Stimulated activated CD4-positive, alpha-beta T cell treated with anti-CD3 and anti-CD28 coated beads, Interleukin-4, amount 100 ng/mL, for 48 hours (primary cell): ENCODE results near the gene PROS1.
"Not testable (repeated sequence)": the region's sequence is repeated elsewhere in the genome, so short reads cannot be mapped to it uniquely, and the experiment has no call there.

Experiments
- DNase-seq, 2 donors: peaks; one replicate each; pipeline ENCODE4 v3.0.0-alpha.2; 2020; ENCODE audit warnings: low read depth in 2 of 2

Gene PROS1

DNA sequence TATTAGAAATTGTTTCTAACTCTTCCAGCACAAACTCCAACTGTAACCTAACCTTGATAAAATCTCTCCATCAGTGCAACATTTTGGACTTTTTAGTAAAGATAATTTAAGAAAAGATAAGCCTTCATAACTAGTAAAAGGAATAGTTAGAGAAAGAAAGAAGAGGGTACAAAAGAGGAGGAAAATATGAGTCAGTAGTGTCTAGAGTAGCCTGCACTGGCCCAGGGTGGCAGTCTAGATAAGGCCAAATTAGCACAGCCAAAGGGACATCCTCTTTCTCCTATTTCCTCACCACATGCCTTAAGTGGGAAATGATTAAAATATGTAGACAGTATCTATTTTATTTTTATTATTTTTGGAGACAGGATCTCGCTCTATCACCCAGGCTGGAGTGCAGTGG is 3.7 kb downstream of the PROS1 start:
- no peak for DNase-seq

DNA sequence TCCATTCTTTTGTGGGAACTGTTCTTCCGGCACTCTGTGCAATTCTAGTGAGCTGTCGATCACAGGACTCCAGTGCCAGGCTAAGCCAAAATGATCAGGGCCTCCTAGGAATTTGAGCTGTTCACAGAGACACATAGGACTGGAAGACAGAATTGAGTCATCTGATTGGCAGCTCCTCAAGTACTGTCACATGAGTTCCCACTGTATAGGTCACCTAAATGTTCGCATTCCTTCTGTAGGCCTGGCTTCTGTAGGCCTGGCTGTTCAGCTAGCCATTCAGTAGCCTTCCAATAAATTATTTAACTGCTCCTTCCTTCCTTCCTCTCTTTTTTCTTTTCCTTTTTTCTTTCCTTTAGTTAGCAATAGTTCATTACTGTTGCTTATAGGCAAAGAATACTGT is 4.3 kb downstream of the PROS1 start:
- no peak for DNase-seq

DNA sequence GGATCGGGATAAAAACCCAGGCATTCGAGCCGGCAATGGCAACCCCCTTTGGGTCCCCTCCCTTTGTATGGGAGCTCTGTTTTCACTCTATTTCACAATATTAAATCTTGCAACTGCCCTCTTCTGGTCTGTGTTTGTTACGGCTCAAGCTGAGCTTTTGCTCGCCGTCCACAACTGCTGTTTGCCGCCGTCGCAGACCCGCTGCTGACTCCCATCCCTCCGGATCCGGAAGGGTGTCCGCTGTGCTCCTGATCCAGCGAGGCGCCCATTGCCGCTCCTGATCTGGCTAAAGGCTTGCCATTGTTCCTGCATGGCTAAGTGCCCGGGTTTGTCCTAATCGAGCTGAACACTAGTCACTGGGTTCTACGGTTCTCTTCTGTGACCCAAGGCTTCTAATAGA is 8.6 kb downstream of the PROS1 start:
- DNase-seq = not testable (repeated sequence)

DNA sequence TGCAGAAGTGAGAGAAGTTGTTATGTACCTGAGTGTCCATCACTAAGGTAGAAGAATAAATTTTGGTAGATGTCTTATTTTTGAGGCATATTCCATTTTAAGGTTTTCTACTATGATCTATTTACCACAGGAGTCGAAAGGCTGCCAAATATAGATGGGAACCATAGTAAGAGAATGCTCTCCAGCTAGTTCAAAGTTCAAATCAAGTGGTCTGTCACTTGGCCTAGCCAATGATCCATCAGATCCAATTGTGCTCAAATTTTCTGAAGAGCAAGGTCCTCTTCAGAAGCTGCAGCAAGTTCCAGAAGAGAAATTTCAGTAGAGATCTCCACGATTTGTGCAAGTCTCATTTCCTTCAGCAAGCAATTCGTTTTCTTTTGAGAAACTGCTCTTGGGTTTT is 10.9 kb downstream of the PROS1 start:
- no peak for DNase-seq

DNA sequence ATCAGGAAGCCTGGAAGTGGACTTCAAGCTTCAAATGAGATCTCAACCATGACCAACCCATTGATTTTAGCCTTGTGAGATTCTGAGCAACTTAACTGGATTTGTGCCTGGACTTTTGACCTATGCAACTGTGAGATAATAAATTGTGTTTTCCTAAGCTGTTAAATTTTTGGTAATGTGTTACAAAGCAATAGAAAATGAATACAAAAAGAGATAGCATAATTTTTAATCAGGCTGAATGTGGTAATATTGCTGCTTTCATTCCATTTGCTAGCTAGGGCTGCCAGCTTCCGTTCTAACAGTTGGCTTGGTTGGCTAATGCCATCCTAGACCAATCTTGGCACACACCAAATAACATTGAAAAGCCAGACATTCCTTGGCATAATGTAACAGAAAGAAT is 12.2 kb downstream of the PROS1 start:
- no peak for DNase-seq

DNA sequence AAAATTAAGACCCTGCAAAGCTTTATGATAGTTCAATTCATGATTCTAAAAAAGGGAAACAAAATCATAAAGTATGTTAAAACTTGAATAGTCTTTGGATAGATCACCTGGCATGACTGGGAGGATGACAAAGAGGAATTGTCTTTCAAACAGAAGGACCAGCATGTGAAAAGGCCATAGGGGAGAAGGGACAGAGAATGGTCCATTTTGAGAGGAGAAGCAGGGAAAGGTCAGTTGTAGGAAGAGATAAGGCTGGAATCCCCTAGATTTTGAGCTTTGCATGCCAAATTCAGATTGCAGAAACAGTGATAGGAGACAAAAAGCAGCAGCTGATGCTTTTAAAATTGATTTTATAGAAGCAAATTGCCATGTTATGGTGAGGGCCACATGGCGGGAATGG is 12.7 kb downstream of the PROS1 start:
- no peak for DNase-seq

DNA sequence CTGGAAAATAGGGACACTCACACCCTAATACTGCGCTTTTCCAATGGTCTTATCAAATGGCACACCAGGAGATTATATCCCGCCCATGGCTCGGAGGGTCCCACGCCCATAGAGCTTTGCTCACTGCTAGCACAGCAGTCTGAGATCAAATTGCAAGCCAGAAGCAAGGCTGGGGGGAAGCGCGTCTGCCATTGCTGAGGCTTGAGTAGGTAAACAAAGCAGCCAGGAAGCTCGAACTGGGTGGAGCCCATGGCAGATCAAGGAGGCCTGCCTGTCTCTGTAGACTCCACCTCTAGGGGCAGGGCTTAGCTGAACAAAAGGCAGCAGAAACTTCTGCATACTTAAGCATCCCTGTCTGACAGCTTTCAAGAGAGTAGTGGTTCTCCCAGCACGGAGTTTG is 23.7 kb downstream of the PROS1 start:
- not testable (repeated sequence) for DNase-seq

DNA sequence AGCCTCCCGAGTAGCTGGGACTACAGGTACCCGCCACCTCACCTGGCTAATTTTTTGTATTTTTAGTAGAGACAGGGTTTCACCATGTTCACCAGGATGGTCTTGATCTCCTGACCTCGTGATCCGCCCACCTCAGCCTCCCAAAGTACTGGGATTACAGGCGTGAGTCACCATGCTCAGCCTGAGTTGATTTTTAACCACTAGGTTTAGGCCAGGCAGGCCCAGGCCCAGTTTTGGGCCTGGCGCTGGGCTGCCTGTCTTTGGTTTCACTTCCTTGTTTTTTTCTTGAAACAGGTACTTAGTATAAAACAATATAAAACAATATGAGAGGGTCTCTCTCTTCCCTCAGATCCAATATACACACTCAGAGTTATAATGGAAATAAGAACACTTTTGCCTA is 36.2 kb downstream of the PROS1 start:
- not testable (repeated sequence) for DNase-seq

DNA sequence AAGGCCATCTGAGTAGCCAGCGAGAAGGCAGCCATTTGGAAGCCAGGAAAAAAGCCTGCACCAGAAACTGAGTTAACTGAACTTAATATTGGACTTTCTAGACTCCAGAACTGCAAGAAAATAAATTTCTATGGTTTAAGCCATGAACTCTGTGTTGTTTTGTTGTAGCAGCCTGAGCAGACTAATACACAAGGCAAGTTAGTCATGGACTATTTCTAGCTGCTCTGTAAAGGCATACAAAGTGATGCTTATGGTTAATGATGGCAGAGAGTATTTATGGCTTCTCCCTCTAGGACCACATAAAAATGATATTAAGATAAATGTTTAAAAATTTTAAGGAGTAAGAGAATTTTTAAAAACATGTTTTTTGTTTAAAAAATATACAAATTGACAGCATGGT is 37.1 kb downstream of the PROS1 start:
- no peak for DNase-seq

DNA sequence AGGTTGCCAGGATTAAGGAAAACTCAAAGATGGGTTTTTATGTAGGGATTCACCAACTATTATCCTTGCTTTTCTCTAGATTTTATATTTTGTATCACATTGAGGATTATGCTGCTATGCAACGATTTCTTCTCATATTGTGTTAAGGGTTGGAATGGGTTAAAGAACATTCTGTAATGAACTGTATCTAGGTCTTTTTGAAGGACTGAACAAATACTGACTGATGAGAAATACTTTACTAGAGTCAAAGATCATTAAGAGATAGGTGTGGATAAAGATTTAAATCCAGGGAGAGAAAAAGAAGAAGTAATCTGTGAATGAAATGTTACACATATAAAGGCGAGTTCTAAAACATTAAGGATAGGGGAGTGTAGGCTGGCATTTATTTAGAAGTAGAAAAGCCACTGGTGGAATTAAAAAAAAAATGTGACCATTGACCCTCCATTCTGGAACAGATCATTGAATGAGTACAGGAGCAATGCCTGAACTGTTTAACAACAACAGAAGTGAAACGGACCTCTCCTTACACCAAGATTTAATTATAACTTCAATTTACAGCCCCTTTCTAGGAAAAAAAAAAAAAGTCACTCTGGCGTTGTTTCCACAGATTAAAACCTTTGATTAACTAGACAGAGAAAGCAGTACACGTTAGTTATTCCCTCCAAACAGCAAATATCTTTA is 39.2 kb downstream of the PROS1 start:
- DNase-seq = no peak

DNA sequence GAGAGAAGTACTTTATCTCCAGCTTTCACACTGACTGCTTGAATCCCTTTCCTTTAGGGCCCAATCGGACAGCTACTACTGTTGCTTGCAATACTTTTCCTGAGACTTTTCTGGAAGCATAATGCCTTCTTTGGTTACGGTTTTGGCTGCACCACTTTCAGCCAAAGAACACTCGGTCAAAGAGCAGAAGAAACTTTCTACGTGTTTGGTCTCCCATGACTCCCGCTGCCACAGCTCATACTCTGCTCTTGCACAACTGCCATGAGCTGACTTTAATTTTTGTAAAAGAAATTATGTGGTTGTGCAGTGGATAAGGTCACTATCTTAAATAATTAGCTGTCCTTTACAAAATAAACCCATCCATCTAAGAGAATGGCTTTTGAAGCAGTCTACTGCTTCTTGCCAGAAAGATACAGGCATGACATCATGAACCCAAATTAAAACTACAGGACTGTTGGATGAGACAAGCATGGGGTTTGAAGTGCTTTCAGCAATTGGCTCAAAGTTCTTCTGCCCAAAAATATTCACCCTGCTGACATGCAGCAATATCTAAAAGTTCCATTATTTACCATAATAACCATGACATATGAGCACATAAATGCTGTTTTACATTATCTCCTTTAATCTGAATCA is 42.0 kb downstream of the PROS1 start:
- DNase-seq = no peak

DNA sequence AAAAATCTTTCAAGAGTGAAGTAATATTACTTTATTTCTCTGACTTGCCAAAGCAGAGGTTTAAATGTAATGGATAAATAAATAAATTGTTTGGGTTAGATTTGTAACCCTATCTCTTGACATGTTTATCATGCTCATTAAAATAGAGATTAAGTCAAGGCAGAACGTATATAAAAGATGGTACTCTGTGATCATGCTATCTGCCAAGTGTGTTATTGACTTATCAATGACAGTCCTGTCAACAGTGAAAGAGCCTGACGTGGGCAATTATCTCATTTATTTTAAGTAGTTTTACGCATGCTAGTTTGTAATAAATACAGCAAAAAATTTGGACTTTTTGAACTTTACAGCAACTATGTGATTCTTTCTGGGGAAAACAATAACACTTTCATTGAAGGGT is 43.7 kb downstream of the PROS1 start:
- no peak for DNase-seq

DNA sequence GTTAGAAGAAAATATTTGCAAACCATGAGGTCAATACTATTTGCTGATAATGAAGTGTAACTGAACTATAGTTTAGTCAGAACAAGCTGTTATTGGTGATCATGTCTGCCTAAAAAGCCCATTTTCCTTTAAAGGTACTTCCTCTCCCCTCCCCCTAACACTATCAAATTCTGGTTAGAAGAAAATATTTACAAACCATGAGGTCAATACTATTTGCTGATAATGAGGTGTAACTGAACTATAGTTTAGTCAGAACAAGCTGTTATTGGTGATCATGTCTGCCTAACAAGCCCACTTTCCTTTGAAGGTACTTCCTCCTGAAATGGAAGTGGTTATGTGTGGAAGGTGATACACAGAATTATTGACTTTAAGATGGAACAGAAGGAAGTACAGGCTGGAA is 46.9 kb downstream of the PROS1 start:
- no peak for DNase-seq

DNA sequence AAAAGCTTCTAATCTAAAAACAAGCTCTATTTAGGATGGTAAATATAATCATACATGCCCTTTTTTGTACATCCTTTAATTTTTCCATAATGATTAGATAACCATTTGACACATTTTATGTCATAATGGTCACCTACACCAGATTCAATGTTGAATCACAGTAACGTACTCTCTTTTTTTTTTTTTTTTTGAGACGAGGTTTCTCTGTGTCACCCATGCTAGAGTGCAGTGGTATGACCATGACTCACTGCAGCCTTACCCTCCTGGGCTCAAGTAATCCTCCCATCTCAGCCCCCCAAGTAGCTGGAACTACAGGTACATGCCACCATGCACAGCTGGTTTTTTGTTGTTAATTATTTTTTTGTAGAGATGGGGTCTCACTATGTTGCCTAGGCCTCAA is 49.2 kb downstream of the PROS1 start:
- no peak for DNase-seq

DNA sequence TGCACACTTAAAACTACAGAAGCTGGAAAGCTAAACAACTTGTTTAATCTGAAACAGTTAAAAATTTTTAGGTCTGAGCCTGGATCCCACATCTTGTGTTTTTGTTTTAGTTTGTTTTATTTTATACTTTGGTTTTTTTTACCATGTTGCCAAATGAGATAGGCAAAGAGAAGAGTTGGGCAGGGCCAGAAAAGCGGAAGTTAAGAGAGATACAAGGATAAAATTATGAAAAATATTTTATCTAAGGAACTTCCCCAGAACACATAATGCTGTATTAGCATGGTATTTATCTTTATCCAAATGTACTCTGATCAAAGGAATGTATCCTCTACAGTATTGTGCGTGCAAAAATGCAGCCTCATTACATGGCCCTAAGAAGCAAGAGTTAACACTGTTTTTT is 50.7 kb downstream of the PROS1 start:
- no peak for DNase-seq

DNA sequence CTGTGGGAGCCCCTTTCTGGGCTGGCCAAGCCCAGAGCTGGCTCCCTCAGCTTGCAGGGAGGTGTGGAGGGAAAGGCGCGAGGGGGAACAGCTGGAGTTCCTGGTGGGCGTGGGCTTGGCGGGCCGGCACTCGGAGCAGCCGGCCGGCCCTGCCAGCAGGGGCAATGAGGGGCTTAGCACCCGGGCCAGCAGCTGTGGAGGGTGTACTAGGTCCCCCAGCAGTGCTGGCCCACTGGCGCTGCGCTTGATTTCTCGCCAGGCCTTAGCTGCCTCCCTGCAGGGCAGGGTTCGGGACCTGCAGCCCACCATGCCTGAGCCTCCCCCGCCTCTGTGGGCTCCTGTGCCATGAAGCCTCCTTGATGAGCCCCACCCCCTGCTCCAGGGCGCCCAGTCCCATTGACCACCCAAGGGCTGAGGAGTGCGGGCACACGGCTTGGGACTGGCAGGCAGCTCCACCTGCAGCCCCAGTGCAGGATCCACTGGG is 56.1 kb downstream of the PROS1 start:
- DNase-seq = not testable (repeated sequence)

DNA sequence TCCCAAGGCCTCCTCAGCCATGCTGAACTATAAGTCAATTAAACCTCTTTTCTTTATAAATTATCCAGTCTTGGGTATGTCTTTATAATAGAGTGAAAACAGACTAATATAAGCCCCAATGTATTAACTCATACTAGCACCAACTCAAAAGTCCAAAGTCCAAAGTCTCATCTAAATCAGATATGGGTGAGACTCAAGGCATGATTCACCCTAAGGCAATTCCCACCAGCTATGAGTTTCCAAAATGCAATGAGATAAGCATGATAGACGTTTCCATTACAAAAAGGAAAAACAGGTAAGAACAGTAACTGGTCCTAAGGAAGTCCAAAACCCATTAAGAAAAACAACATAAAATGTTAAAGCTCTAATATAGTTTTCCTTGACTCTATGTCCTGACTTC is 60.1 kb downstream of the PROS1 start:
- DNase-seq = not testable (repeated sequence)

DNA sequence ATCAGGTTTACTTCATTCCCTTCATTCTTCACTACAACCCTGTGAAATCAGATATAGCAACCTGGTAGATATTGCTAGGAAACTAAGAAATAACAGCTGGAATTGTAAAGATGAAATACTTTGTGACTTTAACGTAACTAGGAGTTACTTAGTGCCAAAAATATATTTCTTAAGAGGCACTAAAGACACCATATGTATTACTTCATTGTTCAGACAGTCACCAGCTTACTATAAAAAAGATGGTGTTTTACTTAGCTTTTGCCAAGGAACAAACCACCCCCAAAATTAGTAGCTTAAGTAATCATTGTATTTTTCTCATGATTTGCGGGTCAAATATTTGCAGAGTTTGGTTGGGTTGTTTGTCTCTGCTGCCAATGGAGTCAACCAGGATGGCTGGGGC is 62.5 kb downstream of the PROS1 start:
- DNase-seq = no peak

DNA sequence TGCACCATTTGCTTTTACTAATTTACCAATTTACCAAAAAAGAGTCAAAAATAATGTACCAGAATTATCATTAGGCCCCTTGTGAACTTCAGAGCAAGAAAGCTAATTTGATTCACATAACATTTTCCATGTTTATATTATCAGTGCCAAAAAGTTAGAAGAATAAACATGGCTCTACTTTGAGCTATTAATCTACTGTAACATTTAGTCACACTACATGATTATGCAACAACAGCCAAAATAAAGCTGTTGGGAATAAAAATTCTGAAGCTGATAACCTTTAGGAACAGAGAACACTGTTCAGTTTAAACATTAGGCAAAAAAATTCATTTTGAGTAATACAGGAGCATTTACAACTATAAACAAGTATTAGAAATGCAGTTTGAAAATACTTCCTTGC is 63.6 kb downstream of the PROS1 start:
- DNase-seq = no peak

DNA sequence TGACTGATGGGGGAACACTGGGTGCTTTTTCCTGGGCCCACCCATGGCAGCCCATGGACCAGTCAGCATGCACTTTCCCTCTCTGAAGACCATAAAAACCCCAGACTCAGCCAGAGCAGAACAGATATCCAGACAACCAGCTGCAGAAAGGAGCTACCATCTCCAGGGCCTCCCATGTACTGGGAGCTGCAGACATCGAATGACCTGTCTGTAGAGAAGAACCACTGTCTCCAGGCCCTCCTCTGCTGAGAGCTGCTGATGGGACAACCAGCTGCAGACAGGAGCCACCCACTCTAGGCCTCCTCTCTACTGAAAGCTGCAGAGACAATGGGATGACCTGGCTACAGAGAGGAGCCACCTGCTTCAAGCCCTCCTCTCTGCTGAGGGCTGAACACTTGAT is 66.6 kb downstream of the PROS1 start:
- DNase-seq = no peak

DNA sequence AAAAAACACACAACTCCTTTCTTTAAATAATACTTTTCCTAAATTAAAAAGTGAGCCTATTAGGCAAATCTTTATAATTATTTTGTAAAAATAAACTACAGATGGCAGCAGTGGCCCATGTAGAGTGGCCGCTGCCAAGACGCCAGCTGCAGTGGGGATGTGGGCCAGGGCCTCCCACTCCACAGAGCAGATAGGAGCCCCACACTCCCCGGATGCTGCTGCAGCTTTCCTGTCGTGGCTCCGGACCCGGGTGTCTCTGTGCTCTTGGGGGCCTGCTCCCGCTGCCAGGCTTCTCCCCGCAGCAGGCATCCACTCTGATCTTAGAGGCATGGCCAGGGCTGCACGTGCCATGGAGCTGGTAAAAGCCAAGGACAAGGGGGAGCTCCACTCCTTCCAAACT is 67.5 kb downstream of the PROS1 start:
- no peak for DNase-seq

DNA sequence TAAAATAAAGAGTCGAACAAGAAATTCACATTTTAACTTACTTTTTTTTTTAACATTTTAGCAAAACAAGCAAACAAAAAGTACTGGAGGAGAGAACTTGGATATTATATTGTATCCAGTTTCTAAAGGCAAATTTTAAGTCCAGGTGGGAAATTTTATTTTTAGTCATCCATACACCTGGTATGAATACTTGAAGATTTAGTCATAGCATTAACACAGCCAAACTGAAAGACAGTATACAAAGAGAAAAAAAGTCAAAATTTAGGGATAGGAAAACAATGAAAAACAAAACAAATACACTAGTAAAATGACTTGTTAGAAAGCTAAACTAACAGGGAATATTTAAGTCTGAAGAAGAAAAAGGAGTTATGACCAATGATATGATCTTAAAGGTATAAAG is 69.1 kb downstream of the PROS1 start:
- no peak for DNase-seq

DNA sequence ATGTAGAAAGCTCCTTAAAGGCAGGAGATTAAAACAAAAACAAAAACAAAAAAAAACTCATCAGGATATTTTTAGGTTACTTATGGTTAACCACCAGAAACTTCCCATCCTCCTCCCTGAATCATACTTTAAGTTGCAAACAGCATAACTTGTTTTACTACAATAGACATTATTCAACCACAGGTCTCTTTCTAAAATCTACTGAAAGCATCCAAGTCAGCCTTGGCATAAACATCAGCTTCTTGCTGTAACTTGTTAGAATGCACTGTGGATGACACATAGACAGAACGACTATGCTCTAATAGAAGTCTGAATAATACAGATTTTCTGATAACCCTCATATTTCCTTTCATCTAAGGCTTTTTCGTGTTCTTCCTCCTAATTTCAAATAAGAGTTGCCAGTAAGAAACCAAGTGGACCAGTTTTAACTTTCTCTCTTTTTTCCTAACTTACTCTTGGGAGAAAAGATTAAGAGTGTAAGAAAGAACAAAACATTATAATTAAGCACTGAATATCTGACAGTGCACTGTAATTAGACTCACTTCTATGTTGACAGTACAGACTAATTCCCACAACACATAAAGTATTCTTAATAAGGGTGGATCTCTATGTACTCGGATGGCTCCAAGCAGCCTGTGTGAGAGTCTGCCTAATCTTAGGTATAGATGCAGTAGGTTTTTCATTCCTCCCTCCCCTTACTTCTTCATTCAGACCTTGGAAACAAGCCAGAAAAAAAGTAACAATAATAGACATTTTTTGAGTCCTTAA is 95.3 kb downstream of the PROS1 start:
- not testable (repeated sequence) for DNase-seq
